GM18870 (cell line): Measurements from ENCODE around the gene TRIM5.
A peak's percentile ranks its signal among the peaks of the same experiment; 100 is the strongest.
"Not testable (repeated sequence)": the region's sequence is repeated elsewhere in the genome, so short reads cannot be mapped to it uniquely, and the experiment has no call there.

Source experiments
- ATAC-seq: cut with Tn5 transposase; IDR thresholded peaks from one replicate; pipeline ENCODE4 v1.9.1; 2021; ENCODE audit warnings: moderate library complexity; ENCODE audit not compliant: unreplicated experiment

TRIM5 gene

DNA sequence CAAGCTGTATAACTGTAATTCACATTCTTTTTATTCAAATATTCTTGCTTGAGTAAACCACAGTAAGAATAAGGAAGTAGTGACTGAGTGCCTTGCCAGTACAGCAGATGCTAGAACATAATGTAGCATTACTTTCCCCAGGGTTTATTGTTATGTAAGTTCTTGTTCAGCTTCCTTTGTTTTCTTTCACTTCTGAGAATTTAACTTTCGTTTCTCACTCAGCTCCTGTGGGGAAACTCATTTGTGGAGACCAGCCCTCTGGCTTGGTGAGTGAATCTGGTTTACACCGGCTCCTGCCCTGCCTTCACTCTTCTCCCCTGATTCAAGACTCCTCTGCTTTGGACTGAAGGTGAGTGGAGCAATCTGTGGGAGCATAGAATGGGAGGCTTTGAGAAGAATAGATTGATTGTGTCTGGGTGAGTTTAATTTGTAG is 4.7 kb upstream of the TRIM5 start, which contains the start of gene TRIM22:
Gene TRIM22 (plus strand): TSS at position 240 of the 433 bp plus-strand sequence. CDS start 6,443 bp downstream, outside the sequence.
- peak; percentile 86 for ATAC-seq

DNA sequence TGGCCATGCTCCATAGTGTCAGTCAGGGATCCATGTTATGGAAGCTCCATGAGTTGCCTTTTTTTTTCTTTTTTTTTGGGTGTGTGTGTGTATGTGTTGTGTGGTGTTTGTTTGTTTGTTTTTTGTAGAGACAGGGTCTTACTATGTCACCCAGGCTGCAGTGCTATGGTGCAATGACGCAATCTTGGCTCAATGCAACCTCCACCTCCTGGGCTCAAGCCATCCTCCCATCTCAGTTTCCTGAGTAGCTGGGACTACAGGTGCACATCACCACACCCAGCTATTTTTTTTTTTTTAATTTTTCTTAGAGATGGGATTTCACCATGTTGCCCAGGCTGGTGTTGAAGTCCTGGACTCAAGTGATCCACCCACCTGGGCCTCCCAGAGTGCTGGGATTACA is 3.6 kb upstream of the TRIM5 start:
- ATAC-seq = no peak

DNA sequence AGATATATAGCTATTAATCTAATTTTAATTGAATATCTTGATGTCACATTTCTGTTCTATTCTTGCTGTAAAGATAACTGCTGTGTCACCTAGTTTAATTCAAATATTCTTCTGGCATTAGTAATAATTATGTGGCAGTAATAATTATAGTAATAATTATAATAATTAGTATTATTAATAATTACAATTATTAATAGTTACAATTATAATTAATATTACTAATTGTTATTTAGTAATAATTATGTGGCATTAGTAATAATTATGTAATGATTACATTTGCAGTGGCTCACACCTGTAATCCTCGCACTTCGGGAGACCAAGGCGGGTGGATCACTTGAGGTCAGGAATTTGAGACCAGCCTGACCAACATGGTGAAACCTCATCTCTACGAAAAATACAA is 1.6 kb upstream of the TRIM5 start:
- ATAC-seq = no peak

DNA sequence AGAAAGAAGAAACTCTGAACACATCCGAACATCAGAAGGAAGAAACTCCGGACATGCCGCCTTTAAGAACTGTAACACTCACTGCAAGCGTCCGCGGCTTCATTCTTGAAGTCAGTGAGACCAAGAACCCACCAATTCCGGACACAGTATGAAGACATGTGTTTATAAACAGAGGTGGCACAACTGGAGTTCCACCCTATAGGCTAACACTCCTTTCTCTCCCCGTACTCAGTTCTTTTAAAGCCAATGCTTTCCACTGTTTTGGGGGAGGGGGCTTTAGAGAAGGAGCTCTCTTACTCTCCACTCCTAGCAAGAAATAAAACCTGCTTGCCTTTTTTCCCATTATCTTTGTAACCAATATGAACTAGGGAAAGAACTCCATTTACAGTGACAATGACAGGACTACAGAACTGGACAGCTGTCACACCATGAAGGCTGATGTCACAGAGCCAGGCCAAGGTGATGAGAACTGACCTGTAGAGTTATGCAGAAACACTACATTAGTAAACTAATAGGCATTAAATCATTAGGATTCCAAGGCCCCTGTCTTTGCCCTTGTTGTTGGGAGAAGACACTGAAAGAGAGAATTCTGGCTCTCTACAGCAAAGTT is 733 bp downstream of the TRIM5 start:
- peak; percentile 3 for ATAC-seq

DNA sequence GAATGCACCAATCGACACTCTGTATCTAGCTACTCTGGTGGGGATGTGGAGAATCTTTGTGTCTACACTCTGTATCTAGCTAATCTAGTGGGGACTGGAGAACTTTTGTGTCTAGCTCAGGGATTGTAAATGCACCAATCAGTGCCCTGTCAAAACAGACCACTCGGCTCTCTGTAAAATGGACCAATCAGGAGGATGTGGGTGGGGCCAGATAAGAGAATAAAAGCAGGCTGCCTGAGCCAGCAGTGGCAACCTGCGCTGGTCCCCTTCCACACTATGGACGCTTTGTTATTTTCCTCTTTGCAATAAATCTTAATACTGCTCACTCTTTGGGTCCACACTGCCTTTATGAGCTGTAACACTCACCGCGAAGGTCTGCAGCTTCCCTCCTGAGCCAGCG is 1.3 kb downstream of the TRIM5 start:
- ATAC-seq = not testable (repeated sequence)

DNA sequence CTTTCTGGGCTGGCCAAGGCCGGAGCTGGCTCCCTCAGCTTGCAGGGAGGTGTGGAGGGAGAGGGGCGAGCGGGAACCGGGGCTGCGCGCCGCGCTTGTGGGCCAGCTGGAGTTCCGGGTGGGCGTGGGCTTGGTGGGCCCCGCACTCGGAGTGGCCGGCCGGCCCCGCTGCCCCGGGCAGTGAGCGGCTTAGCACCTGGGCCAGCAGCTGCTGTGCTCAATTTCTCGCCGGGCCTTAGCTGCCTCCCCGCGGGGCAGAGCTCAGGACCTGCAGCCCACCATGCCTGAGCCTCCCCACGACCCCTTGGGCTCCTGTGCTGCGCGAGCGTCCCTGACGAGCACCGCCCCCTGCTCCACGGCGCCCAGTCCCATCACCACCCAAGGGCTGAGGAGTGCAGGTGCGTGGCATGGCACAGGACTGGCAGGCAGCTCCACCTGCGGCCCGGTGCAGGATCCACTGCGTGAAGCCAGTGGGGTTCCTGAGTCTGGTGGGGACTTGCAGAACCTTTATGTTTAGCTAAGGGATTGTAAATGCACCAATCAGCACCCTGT is 1.9 kb downstream of the TRIM5 start:
- not testable (repeated sequence) for ATAC-seq

DNA sequence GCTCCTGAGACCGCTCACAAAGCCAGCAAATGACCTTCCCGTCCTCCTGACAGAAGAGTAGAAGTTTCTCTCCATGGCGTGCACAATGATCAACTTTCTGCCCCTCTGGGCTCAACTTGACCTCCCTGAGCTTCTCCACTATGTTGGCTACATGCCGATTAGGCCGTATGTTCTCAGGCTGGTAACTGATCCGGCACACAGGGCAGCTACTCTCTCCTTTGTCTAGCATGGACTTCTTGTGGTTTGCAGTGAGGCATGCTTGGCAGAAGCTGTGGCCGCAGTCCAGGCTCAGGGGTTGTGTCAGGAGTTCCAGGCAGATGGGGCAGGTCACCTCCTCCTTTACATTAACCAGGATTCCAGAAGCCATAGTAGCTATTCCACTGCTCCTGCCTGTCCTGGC is 5.1 kb downstream of the TRIM5 start:
- ATAC-seq = no peak

DNA sequence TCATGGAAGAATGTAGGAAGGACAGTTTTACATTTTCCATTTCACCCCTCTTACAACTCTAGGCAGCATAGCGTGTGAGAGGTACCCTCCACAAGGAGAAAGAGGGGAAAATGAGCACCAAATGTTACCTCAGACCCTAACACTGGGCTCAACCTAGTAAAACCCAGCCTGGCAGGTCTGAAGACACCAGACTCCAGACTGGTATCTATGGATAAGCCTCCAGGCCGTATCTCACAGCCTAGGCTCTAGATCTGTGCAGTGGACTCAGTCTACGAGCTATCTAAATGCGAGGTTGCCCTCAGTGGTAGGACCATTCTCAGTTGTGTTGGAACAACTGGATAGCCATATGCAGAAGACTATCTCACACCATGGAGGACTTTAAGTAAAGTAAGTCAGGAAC is 10.5 kb downstream of the TRIM5 start:
- no peak for ATAC-seq

DNA sequence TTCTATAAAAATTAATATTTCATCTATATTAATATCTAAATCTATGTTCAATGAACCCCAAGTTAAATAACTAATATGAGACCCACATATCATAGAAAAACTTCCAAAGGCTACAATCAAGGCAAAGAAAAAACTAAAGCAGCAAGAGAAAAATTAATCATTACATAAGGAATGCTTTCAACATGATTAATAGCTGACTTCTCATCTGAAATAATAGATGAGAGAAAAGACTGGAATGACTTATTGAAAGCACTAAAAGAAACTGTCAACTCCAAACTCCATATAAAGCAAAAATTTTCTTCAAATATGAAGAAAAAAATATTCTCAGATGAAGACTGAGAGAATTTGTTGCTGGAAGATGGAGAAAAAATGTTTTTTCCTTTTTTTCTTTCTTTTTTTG is 13.0 kb downstream of the TRIM5 start:
- no peak for ATAC-seq

DNA sequence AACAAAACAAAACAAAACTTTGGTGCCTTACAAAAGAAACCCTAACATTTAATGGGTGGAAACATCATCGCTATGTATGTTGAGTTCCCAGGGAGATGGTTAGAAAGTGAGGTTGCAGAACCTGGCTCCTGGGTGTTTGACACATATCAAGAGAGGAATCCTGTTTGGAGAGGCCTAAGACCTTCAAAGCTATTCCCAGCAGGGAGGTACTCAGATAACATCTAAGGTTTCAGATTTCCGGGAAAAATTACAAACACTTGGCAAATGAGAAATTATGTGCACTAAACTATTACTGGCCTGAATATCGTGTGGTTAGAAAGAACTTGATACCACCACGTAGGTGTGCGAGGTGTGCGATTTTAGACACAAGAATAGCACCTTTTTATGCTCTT is 18.5 kb downstream of the TRIM5 start:
- no peak for ATAC-seq

DNA sequence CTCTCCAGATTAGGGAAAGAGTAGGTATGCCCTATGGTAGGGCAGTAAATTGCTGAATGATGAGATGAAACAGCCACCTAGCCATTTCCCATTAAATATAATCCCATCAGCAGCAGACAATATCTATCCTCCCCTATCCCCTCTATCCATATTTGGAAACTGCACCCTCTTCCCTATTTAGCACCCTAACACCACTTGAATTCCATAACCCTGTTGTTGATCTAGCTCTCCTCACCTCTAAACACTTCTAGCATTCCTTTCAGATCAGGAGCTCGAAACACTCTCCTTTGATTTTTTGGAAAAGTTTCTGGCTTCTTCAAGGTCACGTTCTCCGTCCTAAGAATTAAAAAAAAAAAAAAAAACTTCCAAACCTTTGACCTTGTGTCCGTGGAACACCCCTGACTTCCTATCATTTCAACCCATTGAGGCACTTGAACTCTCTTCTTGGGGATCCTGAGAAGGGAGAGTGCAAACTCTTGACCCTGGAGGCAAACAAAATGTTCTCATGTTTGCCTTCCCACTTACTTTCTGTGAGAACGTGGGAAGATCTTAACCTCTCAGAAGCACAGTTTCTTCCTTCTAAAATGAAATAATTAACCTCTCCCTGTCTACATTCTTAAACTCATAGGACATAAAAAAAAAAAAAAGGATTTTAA is 19.0 kb downstream of the TRIM5 start:
- ATAC-seq = no peak

DNA sequence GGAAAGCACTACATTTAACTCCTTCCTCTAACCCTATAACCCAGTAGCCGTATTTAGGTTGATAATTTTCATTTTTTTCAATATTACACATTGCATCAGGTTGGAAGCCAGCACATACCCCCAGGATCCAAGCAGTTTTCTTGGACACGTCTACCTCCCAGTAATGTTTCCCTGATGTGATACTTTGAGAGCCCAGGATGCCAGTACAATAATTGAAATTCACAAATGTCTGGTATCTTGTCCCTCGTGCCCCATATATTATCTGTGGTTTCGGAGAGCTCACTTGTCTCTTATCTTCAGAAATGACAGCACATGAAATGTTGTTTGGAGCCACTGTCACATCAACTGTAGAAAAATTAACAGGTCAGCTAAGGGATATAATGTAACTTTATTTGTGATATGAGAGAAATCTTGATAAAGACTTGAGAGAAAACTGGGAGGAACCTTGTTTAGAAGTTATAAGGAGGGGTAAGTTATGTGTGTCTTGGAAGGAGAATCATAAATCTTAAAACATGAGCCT is 19.8 kb downstream of the TRIM5 start:
- no peak for ATAC-seq

DNA sequence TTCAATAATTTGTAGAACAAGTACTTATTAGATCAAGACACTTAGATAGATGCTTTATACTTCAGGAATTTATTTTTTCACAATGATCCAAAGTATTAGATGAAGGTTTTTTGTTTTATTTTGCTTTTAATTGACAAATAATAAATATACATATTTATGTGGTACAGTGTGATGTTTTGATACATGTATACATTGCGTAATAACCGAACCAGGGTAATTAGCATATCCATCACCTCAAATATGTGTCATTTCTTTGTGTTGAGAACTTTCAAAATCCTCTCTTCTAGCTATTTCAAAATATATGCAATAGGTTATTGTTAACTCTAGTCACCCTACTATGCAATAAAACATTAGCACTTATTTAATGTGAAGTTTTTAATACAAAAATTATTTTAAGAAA is 21.4 kb downstream of the TRIM5 start:
- ATAC-seq = no peak

DNA sequence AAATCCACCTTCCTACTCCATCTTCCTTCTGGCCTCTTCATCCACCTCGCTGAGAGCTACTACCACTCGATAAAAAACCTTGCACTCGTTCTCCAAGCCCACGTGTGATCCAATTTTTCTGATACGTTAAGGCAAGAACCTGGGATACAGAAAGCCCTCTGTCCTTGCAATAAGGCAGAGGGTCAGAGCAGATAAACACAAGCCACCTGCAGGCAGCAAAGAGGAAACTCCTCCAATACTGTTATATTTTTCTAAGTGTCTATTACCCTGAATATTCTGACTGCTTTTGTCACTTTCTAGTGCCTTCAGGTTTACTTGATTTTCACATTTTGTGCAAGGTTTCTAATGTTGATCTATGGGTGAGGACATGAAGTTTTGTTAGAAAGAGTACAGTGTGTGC is 26.6 kb downstream of the TRIM5 start:
- no peak for ATAC-seq

DNA sequence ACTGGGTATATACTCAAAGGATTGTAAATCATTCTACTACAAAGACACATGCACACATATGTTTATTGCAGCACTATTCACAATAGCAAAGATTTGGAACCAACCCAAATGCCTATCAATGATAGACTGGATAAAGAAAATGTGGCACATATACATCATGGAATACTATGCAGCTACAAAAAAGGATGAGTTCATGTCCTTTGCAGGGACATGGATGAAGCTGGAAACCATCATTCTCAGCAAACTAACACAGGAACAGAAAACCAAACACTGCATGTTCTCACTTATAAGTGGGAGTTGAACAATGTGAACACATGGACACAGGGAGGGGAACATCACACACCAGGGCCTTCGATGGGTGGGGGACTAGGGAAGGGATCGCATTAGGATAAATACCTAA is 27.9 kb downstream of the TRIM5 start:
- ATAC-seq = not testable (repeated sequence)

DNA sequence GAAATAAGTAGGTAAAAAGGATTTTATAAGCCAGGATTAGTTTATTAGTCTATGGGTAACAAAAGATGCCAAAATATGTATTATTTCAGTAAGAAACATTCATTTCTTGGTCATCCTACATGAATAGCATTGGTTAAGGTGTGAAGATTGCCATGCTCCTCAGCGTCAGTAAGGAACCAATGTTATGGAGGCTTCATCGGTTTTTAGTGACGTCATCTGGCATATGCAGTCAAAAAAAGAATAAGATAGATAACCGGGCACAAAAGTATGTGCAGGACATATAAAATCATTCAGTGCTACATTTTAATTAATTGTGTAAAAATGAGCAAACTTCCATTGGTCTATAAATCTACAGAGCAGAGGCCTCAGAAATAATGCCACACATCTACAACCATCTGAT is 29.4 kb downstream of the TRIM5 start:
- ATAC-seq = no peak

DNA sequence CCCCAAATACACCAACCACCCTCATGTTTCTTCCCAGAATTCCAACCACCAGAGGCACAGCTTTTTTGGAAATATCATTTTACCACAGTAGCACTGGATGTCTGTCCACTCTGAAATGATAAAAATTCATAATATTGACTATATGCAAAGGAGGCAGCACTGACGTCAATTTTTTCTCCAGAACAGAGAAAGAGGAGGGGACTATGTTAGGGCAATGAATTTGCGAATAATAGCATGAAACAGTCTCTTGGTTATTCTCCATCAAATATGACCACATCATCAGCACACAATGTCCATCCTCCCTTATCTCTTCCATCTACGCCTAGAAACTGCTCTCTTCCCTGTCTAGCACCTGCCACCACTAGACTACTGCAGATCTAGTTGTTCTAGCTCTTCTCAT is 38.7 kb downstream of the TRIM5 start:
- no peak for ATAC-seq

DNA sequence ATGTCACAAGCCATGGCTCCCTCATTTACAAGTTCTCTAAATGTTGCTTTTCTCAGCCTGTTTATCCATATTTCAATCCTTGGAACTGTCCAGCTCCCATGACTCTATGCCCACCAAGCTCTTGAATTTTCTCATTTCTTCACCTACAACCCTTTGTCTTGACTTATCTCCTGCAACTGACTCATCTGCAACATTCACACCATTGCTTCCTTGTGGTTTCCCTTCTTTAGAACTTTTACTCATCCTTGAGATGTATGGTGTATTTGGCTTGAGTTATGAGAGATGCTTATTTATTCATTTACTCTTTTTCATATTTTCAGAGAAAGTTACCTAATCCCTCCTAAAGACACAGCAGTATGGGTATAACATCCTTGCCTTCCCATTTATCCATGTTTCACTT is 41.3 kb downstream of the TRIM5 start:
- no peak for ATAC-seq

DNA sequence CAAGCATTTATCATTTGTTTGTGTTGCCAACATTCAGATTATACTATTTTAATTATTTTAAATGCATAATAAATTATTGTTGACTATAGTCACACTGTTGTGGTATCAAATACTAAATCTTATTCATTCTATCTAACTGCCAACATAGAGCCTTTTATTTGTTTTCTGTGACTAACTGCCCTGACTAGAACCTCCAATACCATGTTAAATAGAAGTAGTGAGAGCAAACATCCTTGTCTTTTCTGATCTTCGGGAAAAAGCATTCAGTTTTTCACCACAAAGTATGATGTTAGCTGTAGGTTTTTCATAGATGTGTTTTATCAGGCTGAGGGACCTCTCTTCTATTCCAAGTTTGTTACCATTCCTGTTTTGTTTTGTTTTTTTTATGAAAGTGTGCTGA is 44.9 kb downstream of the TRIM5 start:
- ATAC-seq = no peak

DNA sequence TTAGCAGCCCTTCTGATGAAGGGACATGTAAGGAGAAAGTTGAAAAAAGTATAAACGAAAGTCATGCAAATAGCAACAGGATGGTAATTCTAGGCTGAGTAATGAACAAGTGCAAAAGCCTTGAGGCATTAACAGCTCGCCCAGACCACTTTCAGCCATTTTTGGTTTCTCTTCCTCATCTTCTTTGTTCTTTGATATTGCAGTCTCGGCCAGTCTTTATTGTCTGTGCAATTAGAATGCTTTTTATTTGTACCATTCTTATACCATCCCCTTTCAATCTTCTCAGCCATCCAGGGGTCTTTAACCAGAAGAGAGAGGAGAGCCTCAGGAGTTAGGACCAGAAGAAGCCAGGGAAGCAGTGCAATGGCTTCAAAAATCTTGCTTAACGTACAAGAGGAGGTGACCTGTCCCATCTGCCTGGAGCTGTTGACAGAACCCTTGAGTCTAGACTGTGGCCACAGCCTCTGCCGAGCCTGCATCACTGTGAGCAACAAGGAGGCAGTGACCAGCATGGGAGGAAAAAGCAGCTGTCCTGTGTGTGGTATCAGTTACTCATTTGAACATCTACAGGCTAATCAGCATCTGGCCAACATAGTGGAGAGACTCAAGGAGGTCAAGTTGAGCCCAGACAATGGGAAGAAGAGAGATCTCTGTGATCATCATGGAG is 52.8 kb downstream of the TRIM5 start:
- peak; percentile 95 for ATAC-seq

DNA sequence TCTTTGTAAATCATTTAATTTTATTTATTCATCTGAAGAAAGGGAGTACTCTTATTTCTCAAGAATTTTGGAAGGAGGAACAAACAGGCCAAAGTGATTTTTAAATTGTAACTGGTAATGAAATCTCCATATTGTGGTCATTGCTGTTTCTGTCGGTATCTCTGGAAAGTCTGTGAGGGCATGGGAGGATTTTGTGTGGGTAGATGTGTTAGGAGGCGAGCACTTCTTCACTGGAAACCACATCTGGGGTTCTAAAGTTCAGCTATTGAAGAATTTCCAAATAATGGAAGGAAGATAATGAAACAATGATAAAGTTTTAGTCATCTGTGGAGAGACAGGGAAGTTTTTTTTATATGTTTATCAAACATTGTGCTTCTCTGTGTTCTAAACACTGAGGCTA is 53.5 kb downstream of the TRIM5 start:
- ATAC-seq = peak; percentile 9

DNA sequence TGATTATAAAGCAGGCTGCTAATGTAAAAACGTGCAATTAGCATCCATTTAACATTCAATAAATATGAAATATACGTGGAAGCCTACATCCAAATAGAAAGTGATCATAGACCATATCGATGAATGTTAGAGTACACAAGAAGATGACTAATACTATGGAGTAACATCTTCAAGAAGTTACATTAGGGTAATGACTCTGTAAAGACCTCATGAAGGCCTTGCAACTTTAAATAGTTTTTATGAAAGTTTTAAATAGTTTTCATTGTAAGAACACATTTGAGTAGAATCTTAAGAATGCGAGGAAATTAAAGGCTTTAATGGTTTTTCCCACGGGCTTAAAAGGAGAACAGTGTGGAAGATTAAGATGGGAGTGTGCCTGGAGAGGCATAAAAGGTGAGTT is 58.7 kb downstream of the TRIM5 start:
- ATAC-seq = no peak
